Measurements from ENCODE around the gene CACNA1C.

CACNA1C gene

GRCh38 chr12:2396448-2396871, 343.7 kb downstream of the CACNA1C start:
- H3K36me3 Mint-ChIP-seq (ENCODE audit: insufficient read depth) = no peaks in the 10 kb centered on the region
- DNase-seq (ENCODE audit: low spot score in 2 of 2) (no peak), ATAC-seq (replicated peaks; ENCODE audit: extremely low read depth, poor library complexity, severe bottlenecking) (no peak)
- no peak overlapping the region for H3K4me3 Mint-ChIP-seq
- H3K9me3 Mint-ChIP-seq = no peaks in the 10 kb centered on the region
- peaks cover 9% of the 10 kb centered on the region for H3K27me3 Mint-ChIP-seq
- no peak overlapping the region for H3K27ac Mint-ChIP-seq (ENCODE audit: low read depth)
- no peaks in the 10 kb centered on the region for H3K4me1 Mint-ChIP-seq

GRCh38 chr12:2397356-2398045, 344.7 kb downstream of the CACNA1C start:
- Mint-ChIP-seq H3K4me1 (no peaks in the 10 kb centered on the region), H3K9me3 (no peaks in the 10 kb centered on the region), H3K4me3 (no peak overlapping the region), H3K27ac (ENCODE audit: low read depth) (no peak overlapping the region), H3K36me3 (ENCODE audit: insufficient read depth) (no peaks in the 10 kb centered on the region), H3K27me3 (peaks cover 9% of the 10 kb centered on the region)
- ATAC-seq (replicated peaks; ENCODE audit: extremely low read depth, poor library complexity, severe bottlenecking) = no peak
- no peak for DNase-seq (ENCODE audit: low spot score in 2 of 2)

- Mint-ChIP-seq H3K9me3 (no peaks in the 10 kb centered on the region), H3K27me3 (peaks cover 9% of the 10 kb centered on the region), H3K27ac (ENCODE audit: low read depth) (no peak overlapping the region), H3K4me1 (no peaks in the 10 kb centered on the region), H3K36me3 (ENCODE audit: insufficient read depth) (no peaks in the 10 kb centered on the region), H3K4me3 (no peak overlapping the region)
- DNase-seq (ENCODE audit: low spot score in 2 of 2) (no peak), ATAC-seq (replicated peaks; ENCODE audit: extremely low read depth, poor library complexity, severe bottlenecking) (no peak)
Measured at GRCh38 chr12:2401040-2401439, 348.3 kb downstream of the CACNA1C start.

GRCh38 chr12:2402073-2402579, 349.3 kb downstream of the CACNA1C start:
- Mint-ChIP-seq H3K27me3 (peaks cover 9% of the 10 kb centered on the region), H3K27ac (ENCODE audit: low read depth) (no peak overlapping the region), H3K36me3 (ENCODE audit: insufficient read depth) (no peaks in the 10 kb centered on the region), H3K4me1 (no peaks in the 10 kb centered on the region), H3K9me3 (no peaks in the 10 kb centered on the region), H3K4me3 (no peak overlapping the region)
- no peak for DNase-seq (ENCODE audit: low spot score in 2 of 2)
- ATAC-seq (replicated peaks; ENCODE audit: extremely low read depth, poor library complexity, severe bottlenecking) = no peak

GRCh38 chr12:2403221-2403976, 350.6 kb downstream of the CACNA1C start:
- H3K4me3 Mint-ChIP-seq = no peak overlapping the region
- peaks cover 9% of the 10 kb centered on the region for H3K27me3 Mint-ChIP-seq
- no peaks in the 10 kb centered on the region for H3K36me3 Mint-ChIP-seq (ENCODE audit: insufficient read depth)
- no peaks in the 10 kb centered on the region for H3K4me1 Mint-ChIP-seq
- no peak overlapping the region for H3K27ac Mint-ChIP-seq (ENCODE audit: low read depth)
- no peak for DNase-seq (ENCODE audit: low spot score in 2 of 2)
- H3K9me3 Mint-ChIP-seq = no peaks in the 10 kb centered on the region
- ATAC-seq (replicated peaks; ENCODE audit: extremely low read depth, poor library complexity, severe bottlenecking) = no peak

- no peak for ATAC-seq (replicated peaks; ENCODE audit: extremely low read depth, poor library complexity, severe bottlenecking)
Measured at GRCh38 chr12:2405039-2405438, 352.3 kb downstream of the CACNA1C start.

GRCh38 chr12:2406903-2407302, 354.1 kb downstream of the CACNA1C start:
- no peak overlapping the region for H3K27ac Mint-ChIP-seq (ENCODE audit: low read depth)
- H3K4me3 Mint-ChIP-seq = no peak overlapping the region
- no peak for ATAC-seq (replicated peaks; ENCODE audit: extremely low read depth, poor library complexity, severe bottlenecking)
- no peak for DNase-seq (ENCODE audit: low spot score in 2 of 2)
- H3K36me3 Mint-ChIP-seq (ENCODE audit: insufficient read depth) = no peaks in the 10 kb centered on the region
- no peaks in the 10 kb centered on the region for H3K4me1 Mint-ChIP-seq
- no peaks in the 10 kb centered on the region for H3K27me3 Mint-ChIP-seq
- H3K9me3 Mint-ChIP-seq = no peaks in the 10 kb centered on the region

More at GRCh38 chr12:2405039-2405438, 352.3 kb downstream of the CACNA1C start:
- DNase-seq (ENCODE audit: low spot score in 2 of 2) = no peak
- no peaks in the 10 kb centered on the region for H3K27me3 Mint-ChIP-seq
- H3K27ac Mint-ChIP-seq (ENCODE audit: low read depth) = no peak overlapping the region
- no peaks in the 10 kb centered on the region for H3K4me1 Mint-ChIP-seq
- H3K36me3 Mint-ChIP-seq (ENCODE audit: insufficient read depth) = no peaks in the 10 kb centered on the region
- H3K4me3 Mint-ChIP-seq = no peak overlapping the region
- H3K9me3 Mint-ChIP-seq = no peaks in the 10 kb centered on the region

- no peaks in the 10 kb centered on the region for H3K4me1 Mint-ChIP-seq
- H3K4me3 Mint-ChIP-seq = no peak overlapping the region
- no peaks in the 10 kb centered on the region for H3K9me3 Mint-ChIP-seq
- DNase-seq (ENCODE audit: low spot score in 2 of 2) (no peak), ATAC-seq (replicated peaks; ENCODE audit: extremely low read depth, poor library complexity, severe bottlenecking) (no peak)
- no peaks in the 10 kb centered on the region for H3K36me3 Mint-ChIP-seq (ENCODE audit: insufficient read depth)
- no peaks in the 10 kb centered on the region for H3K27me3 Mint-ChIP-seq
- H3K27ac Mint-ChIP-seq (ENCODE audit: low read depth) = no peak overlapping the region
Measured at GRCh38 chr12:2408262-2408661, 355.5 kb downstream of the CACNA1C start.

GRCh38 chr12:2409656-2410265, 357.0 kb downstream of the CACNA1C start:
- H3K4me3 Mint-ChIP-seq = no peak overlapping the region
- H3K9me3 Mint-ChIP-seq = no peaks in the 10 kb centered on the region
- no peaks in the 10 kb centered on the region for H3K27me3 Mint-ChIP-seq
- no peaks in the 10 kb centered on the region for H3K36me3 Mint-ChIP-seq (ENCODE audit: insufficient read depth)
- ATAC-seq (replicated peaks; ENCODE audit: extremely low read depth, poor library complexity, severe bottlenecking) (no peak), DNase-seq (ENCODE audit: low spot score in 2 of 2) (no peak)
- H3K27ac Mint-ChIP-seq (ENCODE audit: low read depth) = no peak overlapping the region
- H3K4me1 Mint-ChIP-seq = no peaks in the 10 kb centered on the region

GRCh38 chr12:2410496-2410895, 357.7 kb downstream of the CACNA1C start:
- ATAC-seq (replicated peaks; ENCODE audit: extremely low read depth, poor library complexity, severe bottlenecking) = no peak
- H3K36me3 Mint-ChIP-seq (ENCODE audit: insufficient read depth) = no peaks in the 10 kb centered on the region
- no peaks in the 10 kb centered on the region for H3K4me1 Mint-ChIP-seq
- DNase-seq (ENCODE audit: low spot score in 2 of 2) = no peak
- peaks cover 5% of the 10 kb centered on the region for H3K27me3 Mint-ChIP-seq
- H3K9me3 Mint-ChIP-seq = no peaks in the 10 kb centered on the region
- no peak overlapping the region for H3K4me3 Mint-ChIP-seq
- H3K27ac Mint-ChIP-seq (ENCODE audit: low read depth) = no peak overlapping the region

- Mint-ChIP-seq H3K9me3 (no peaks in the 10 kb centered on the region), H3K4me3 (no peak overlapping the region), H3K27ac (ENCODE audit: low read depth) (no peak overlapping the region), H3K27me3 (peaks cover 11% of the 10 kb centered on the region), H3K4me1 (no peaks in the 10 kb centered on the region), H3K36me3 (ENCODE audit: insufficient read depth) (no peaks in the 10 kb centered on the region)
- ATAC-seq (replicated peaks; ENCODE audit: extremely low read depth, poor library complexity, severe bottlenecking) (no peak), DNase-seq (ENCODE audit: low spot score in 2 of 2) (no peak)
Measured at GRCh38 chr12:2411011-2411410, 358.2 kb downstream of the CACNA1C start.

GRCh38 chr12:2411616-2412304, 359.0 kb downstream of the CACNA1C start:
- H3K9me3 Mint-ChIP-seq = no peaks in the 10 kb centered on the region
- H3K27me3 Mint-ChIP-seq = peaks cover 16% of the 10 kb centered on the region
- no peaks in the 10 kb centered on the region for H3K36me3 Mint-ChIP-seq (ENCODE audit: insufficient read depth)

More at GRCh38 chr12:2411616-2412304, 359.0 kb downstream of the CACNA1C start:
- Mint-ChIP-seq H3K4me1 (no peaks in the 10 kb centered on the region), H3K27ac (ENCODE audit: low read depth) (no peak overlapping the region), H3K4me3 (no peak overlapping the region)
- ATAC-seq (replicated peaks; ENCODE audit: extremely low read depth, poor library complexity, severe bottlenecking) = no peak
- no peak for DNase-seq (ENCODE audit: low spot score in 2 of 2)
